Retina (tissue), 1 donor: Measurements from ENCODE around the gene PLEKHO2.
"Not testable (repeated sequence)": the region's sequence is repeated elsewhere in the genome, so short reads cannot be mapped to it uniquely, and the experiment has no call there.

ENCODE experiments used
- DNase-seq: peaks from one replicate; pipeline ENCODE4 v3.0.0-alpha.2; 2016

PLEKHO2 gene, protein sequence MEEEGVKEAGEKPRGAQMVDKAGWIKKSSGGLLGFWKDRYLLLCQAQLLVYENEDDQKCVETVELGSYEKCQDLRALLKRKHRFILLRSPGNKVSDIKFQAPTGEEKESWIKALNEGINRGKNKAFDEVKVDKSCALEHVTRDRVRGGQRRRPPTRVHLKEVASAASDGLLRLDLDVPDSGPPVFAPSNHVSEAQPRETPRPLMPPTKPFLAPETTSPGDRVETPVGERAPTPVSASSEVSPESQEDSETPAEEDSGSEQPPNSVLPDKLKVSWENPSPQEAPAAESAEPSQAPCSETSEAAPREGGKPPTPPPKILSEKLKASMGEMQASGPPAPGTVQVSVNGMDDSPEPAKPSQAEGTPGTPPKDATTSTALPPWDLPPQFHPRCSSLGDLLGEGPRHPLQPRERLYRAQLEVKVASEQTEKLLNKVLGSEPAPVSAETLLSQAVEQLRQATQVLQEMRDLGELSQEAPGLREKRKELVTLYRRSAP

GRCh38 chr15:64841344-64842095, at the start of gene PLEKHO2:
Gene PLEKHO2 (plus strand): TSS chr15:64841915. CDS start chr15:64842017, 102 bp downstream.
- DNase-seq = peak; percentile 93

GRCh38 chr15:64792282-64792681, 49.4 kb upstream of the PLEKHO2 start:
- DNase-seq = no peak

- not testable (repeated sequence) for DNase-seq
Measured at GRCh38 chr15:64795299-64795698, 46.4 kb upstream of the PLEKHO2 start.

GRCh38 chr15:64795921-64796320, 45.8 kb upstream of the PLEKHO2 start:
- not testable (repeated sequence) for DNase-seq

- DNase-seq = not testable (repeated sequence)
Measured at GRCh38 chr15:64798905-64799304, 42.8 kb upstream of the PLEKHO2 start.

DNA sequence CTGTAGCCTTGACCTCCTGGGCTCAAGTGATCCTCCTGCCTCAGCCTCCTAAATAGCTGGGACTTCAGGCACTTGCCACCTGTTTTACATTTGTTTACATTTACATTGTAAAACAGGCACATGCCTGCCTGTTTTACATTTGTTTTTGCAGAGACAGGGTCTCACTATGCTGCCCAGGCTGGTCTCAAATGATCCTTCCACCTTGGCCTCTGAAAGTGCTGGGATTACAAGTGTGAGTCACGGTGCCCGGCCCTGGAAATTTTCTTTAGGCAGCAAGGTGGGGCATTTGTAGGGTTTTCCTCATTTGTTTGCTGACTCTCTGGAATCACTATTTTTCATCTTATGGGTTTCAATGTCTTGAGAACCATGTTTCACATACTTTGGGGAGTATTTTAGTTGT, 41.2 kb upstream of the PLEKHO2 start:
- DNase-seq = no peak

- no peak for DNase-seq
Measured at GRCh38 chr15:64803526-64803925, 38.2 kb upstream of the PLEKHO2 start.

GRCh38 chr15:64804619-64805018, 37.1 kb upstream of the PLEKHO2 start:
- DNase-seq = no peak

GRCh38 chr15:64806509-64806908, 35.2 kb upstream of the PLEKHO2 start:
- no peak for DNase-seq

GRCh38 chr15:64807051-64807749, 34.5 kb upstream of the PLEKHO2 start:
- no peak for DNase-seq

GRCh38 chr15:64807751-64808222, 33.9 kb upstream of the PLEKHO2 start:
- DNase-seq = no peak

DNA sequence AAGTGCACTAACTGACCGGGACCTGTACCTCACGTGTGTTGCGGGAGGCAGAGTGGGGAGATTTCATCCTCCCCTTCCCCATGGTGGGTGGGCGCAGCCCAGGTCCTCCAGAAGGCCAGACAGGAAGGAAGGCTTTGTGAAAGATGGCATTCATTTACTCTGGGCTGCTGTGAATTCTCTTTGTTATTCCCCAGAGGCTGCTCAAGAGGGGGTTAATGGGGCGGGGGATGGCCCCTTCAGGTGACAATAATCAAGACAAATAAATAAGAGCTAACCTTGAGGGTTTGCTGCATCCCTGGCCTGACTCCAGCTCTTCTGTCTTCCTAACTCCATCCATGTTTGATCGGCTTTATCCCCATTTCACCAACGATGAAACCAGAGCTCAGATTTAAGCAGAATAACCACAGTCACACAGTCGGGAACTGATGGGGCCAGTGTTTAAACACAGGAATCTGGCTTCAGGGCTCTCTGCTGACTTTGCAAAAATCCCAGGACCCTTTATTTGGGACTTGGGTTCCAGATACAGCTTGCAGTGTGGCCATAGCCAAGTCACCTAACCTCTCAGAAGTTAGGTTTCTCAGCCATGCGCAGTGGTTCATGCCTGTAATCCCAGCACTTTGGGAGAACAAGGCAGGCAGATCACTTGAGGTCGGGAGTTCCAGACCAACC, 32.8 kb upstream of the PLEKHO2 start:
- no peak for DNase-seq

DNA sequence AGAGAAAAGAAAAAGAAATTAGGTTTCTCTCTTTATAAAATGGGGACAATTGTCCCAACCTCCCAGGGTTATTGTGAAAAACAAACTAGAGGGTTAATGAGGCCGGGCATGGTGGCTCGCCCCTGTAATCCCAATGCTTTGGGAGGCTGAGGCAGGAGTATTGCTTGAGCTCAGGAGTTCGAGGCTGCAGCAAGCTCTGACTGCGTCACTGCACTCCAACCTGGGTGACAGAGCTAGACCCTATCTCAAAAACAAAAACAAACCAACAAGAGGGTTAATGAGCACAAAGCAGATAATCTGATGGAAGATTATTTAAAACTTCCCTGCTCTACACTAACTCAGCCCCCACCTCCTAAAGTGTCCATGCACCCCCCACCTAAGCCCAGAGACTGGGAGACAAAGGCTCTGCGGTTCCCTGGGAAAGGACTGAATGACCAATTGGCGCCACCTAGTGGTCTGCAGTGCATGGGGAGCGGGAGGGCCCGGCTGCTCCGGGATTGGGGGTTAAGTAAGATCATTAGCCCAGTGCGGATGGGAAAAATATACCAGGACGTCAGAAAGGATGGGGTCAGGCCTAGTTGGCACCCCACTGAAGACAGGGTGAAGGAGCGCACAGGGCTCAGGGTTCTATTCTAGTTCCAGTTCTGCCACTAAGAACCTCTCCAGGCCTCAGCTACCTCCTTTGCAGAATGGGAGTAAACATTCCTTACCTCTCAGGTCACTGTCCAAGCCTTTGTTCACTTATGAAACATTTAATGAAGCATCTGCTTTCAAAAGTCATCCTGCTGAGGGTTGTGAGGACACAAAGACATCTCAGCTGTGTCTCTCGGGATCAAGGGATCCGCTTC, 31.8 kb upstream of the PLEKHO2 start:
- DNase-seq = peak; percentile 93

DNA sequence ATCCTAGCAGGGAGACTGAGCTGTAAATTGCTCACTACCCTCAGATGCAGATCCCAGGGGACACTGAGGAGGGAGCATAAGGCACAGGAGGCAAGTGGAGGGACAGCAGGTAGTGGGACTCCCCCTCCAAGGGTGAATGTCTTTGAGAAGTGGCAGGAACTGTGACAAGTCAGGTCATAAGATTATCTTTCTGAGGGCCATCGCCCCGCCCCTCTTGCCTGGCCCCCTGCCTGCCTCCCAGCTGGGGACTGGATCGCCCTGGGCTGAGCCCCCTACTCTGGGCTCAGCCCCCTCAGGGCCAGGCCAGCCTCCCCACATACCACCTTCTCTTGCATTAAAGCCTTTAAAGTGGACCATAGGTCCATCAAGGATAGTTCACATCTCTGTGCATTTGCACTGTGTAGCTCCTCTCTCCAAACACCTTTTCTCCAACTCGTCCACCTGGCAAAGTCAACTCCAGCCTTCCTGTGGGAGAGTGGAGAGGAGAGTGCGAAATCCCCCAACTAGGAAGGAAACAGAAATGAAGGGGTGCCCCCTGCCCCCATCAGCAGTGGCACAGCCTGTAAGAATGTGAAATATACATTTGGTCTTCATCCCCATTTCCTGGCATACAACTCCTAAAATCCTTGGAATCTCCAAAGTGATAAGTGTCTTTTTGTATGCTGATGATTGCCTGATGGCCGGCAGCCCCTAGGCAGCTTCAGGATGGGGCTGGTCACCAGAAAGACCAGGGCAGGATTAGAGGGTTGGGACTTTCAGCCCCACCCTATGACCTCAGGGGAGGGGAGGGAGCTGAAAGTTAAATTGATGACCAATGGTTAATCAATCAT, 31.0 kb upstream of the PLEKHO2 start:
- no peak for DNase-seq

GRCh38 chr15:64813075-64813474, 28.6 kb upstream of the PLEKHO2 start:
- DNase-seq = no peak

DNA sequence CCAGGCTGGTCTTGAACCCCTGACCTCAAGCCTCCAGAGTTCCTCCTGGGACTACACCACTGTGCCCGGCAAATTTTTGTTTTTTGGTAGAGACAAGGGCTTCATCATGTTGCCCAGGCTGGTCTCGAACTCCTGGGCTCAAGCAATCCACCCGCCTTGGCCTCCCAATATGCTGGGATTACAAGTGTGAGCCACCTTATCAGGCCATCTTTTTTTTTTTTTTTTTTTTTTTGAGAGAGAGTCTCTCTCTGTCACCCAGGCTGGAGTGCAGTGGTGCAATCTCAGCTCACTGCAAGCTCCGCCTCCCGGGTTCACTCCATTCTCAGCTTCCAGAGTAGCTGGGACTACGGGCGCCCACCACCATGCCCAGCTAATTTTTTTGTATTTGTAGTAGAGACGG, 27.4 kb upstream of the PLEKHO2 start:
- DNase-seq = not testable (repeated sequence)

- not testable (repeated sequence) for DNase-seq
Measured at GRCh38 chr15:64814965-64815364, 26.8 kb upstream of the PLEKHO2 start.

DNA sequence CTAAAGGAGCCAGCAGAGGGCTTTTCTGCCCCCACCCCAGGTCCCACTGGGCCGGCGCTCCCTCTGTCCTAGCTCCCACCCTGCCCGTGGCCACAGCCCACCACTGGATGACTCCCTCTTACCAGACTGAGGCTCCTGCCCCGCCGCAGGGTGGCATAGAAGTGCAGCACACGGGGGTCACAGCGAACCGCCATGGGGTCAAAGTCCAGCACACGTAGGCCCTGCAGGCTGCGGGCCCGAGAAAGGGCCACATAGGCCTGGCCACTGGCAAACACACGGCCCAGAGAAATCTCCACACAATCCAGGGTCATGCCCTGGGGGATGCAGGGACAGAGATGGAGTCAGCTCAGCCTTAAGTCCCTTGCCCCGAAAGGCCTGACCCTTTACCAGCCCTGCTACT, 25.3 kb upstream of the PLEKHO2 start:
- DNase-seq = no peak

GRCh38 chr15:64824929-64825430, 16.7 kb upstream of the PLEKHO2 start:
- no peak for DNase-seq
